Measurements from ENCODE around the gene KCNMB1.

Gene KCNMB1

DNA sequence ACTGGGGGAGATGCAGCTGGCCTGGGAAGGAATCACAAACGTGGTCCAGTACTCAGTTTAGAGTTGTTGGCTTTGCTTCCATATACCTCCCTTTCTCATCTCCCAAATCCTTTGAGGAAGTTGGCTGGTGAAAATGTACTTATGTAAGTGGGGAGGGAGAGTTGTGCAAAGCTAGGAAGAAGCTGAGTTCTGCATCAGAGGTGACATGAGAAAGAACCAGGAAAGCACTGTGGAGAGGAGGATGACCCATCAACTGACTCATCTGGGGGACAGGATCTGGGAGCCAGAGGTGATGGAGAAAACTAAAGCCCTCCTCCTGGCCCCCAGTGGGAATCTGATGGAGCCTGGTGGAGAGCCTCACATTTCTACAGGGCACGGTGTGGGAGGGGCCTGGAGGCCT, 16.2 kb downstream of the KCNMB1 start:
- H2AK5ac ChIP-seq (ENCODE audit: low read length) = no peak overlapping the region
- no peak overlapping the region for H4K8ac ChIP-seq (ENCODE audit: low read depth, low read length)
- H3K9ac ChIP-seq (ENCODE audit: low read length) = no peak overlapping the region
- H2BK15ac ChIP-seq (replicated peaks; ENCODE audit: low read depth) = no peak overlapping the region
- no peak overlapping the region for H3K23ac ChIP-seq (ENCODE audit: low read length)
- no peaks in the 10 kb centered on the region for H3K4me1 ChIP-seq (ENCODE audit: control insufficient read depth, low read depth, low read length)
- no peak overlapping the region for H2BK120ac ChIP-seq (ENCODE audit: low read depth, low read length)
- H3K79me2 ChIP-seq (ENCODE audit: control insufficient read depth, insufficient read depth, low read length) = no peaks in the 10 kb centered on the region
- no peak overlapping the region for H3K27ac ChIP-seq (ENCODE audit: low read depth, low read length)
- no peaks in the 10 kb centered on the region for H3K27me3 ChIP-seq (ENCODE audit: insufficient read depth, low read length, poor library complexity)
- no peak overlapping the region for H2BK5ac ChIP-seq (ENCODE audit: low read length)
- no peak overlapping the region for H4K5ac ChIP-seq (ENCODE audit: low read length)
- H3K79me1 ChIP-seq (ENCODE audit: low read length) = no peaks in the 10 kb centered on the region
- no peak overlapping the region for H3K18ac ChIP-seq (ENCODE audit: low read length)
- no peak overlapping the region for H3K4me3 ChIP-seq (ENCODE audit: low read length)
- H3K36me3 ChIP-seq (ENCODE audit: control insufficient read depth, insufficient read depth, low read length) = no peaks in the 10 kb centered on the region
- DNase-seq = no peak
- no CpG with 5 or more reads among the region's 2 CpGs for WGBS (ENCODE audit: extremely low coverage, insufficient coverage, low lambda C conversion rate)
- H3K4me2 ChIP-seq (ENCODE audit: low read length) = no peak overlapping the region
- H3K4ac ChIP-seq (ENCODE audit: low read depth, low read length) = no peak overlapping the region
- H3K56ac ChIP-seq (ENCODE audit: low read length) = no peak overlapping the region

DNA sequence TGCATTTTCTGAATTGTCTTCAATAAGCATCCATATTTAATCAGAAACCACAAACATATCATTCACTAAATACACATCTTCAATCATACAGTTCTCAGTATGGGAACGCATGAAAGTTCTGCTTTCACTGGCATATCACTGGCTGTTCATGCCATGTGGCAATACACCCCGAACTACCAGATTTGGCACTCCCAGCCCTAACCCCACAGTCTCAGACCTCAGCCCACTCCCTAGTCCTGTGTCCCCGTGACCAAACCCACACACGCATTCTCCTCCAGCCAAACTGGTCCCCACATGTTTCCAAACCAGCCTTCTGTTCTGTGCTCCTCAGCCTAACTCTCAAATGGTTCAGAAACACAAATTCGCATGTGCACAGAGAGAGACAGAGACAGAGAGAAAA, 20.6 kb downstream of the KCNMB1 start:
- H2AK5ac ChIP-seq (ENCODE audit: low read length) = no peak overlapping the region
- no peak overlapping the region for H2BK120ac ChIP-seq (ENCODE audit: low read depth, low read length)
- H3K56ac ChIP-seq (ENCODE audit: low read length) = no peak overlapping the region
- H2BK5ac ChIP-seq (ENCODE audit: low read length) = no peak overlapping the region
- H3K4me1 ChIP-seq (ENCODE audit: control insufficient read depth, low read depth, low read length) = no peaks in the 10 kb centered on the region
- no peaks in the 10 kb centered on the region for H3K36me3 ChIP-seq (ENCODE audit: control insufficient read depth, insufficient read depth, low read length)
- no peaks in the 10 kb centered on the region for H3K79me1 ChIP-seq (ENCODE audit: low read length)
- H3K4me3 ChIP-seq (ENCODE audit: low read length) = no peak overlapping the region
- H3K4ac ChIP-seq (ENCODE audit: low read depth, low read length) = no peak overlapping the region
- no peak overlapping the region for H4K8ac ChIP-seq (ENCODE audit: low read depth, low read length)
- H4K5ac ChIP-seq (ENCODE audit: low read length) = no peak overlapping the region
- H3K4me2 ChIP-seq (ENCODE audit: low read length) = no peak overlapping the region
- no peak overlapping the region for H3K9ac ChIP-seq (ENCODE audit: low read length)
- DNase-seq = no peak
- no peak overlapping the region for H2BK15ac ChIP-seq (replicated peaks; ENCODE audit: low read depth)
- H3K27me3 ChIP-seq (ENCODE audit: insufficient read depth, low read length, poor library complexity) = no peaks in the 10 kb centered on the region
- WGBS (ENCODE audit: extremely low coverage, insufficient coverage, low lambda C conversion rate) = no CpG with 5 or more reads among the region's 5 CpGs
- H3K79me2 ChIP-seq (ENCODE audit: control insufficient read depth, insufficient read depth, low read length) = no peaks in the 10 kb centered on the region
- no peak overlapping the region for H3K18ac ChIP-seq (ENCODE audit: low read length)
- no peak overlapping the region for H3K27ac ChIP-seq (ENCODE audit: low read depth, low read length)
- H3K23ac ChIP-seq (ENCODE audit: low read length) = no peak overlapping the region

DNA sequence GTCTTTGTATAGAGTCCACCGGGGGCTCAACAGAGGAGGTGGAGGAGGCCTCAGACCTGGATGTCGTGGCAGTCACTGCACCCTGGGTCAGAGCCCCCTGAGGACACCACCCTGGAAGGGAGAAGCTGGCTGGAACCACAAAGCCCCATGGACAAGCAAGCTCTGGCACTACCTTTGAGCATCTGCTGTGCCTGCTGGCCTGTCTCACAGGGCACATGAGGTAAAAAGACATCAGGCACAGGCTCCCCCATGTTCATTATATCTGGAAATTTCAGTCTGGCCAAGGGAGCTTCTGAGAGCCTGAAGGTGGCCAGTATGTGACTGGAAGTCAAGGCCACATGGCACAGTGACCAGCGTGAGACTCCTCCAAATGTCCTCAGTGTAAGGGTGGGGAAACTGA, 22.9 kb downstream of the KCNMB1 start:
- H2BK5ac ChIP-seq (ENCODE audit: low read length) = no peak overlapping the region
- H3K79me2 ChIP-seq (ENCODE audit: control insufficient read depth, insufficient read depth, low read length) = no peaks in the 10 kb centered on the region
- no peak for DNase-seq
- H2BK120ac ChIP-seq (ENCODE audit: low read depth, low read length) = no peak overlapping the region
- no peaks in the 10 kb centered on the region for H3K36me3 ChIP-seq (ENCODE audit: control insufficient read depth, insufficient read depth, low read length)
- no peak overlapping the region for H2BK15ac ChIP-seq (replicated peaks; ENCODE audit: low read depth)
- H2AK5ac ChIP-seq (ENCODE audit: low read length) = no peak overlapping the region
- no peak overlapping the region for H3K23ac ChIP-seq (ENCODE audit: low read length)
- H3K27ac ChIP-seq (ENCODE audit: low read depth, low read length) = no peak overlapping the region
- H3K4me3 ChIP-seq (ENCODE audit: low read length) = no peak overlapping the region
- H3K56ac ChIP-seq (ENCODE audit: low read length) = no peak overlapping the region
- H3K18ac ChIP-seq (ENCODE audit: low read length) = no peak overlapping the region
- WGBS (ENCODE audit: extremely low coverage, insufficient coverage, low lambda C conversion rate) = no CpG with 5 or more reads among the region's 3 CpGs
- H3K4me1 ChIP-seq (ENCODE audit: control insufficient read depth, low read depth, low read length) = no peaks in the 10 kb centered on the region
- no peak overlapping the region for H3K4me2 ChIP-seq (ENCODE audit: low read length)
- H3K27me3 ChIP-seq (ENCODE audit: insufficient read depth, low read length, poor library complexity) = no peaks in the 10 kb centered on the region
- no peak overlapping the region for H4K5ac ChIP-seq (ENCODE audit: low read length)
- no peak overlapping the region for H4K8ac ChIP-seq (ENCODE audit: low read depth, low read length)
- H3K9ac ChIP-seq (ENCODE audit: low read length) = no peak overlapping the region
- H3K79me1 ChIP-seq (ENCODE audit: low read length) = no peaks in the 10 kb centered on the region
- no peak overlapping the region for H3K4ac ChIP-seq (ENCODE audit: low read depth, low read length)

DNA sequence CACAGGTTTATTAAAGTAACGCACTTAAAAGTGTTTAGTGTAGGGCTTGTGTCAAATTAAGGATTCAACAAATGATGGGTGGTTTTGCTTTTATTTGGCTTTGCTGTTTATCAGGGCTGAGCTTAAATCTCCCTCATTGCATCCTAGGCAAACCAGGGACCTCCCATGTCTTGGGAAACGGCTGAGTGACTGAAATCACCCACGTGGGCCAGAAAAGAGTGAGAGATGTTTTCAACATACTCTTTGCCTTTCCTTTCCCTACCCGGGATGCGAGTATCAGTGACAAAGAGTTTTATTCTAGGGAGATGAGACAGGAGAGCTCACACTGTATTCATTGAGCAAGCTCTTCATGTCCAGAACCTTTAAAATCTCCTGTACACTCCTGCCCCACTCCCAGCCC, 23.3 kb downstream of the KCNMB1 start:
- H3K56ac ChIP-seq (ENCODE audit: low read length) = no peak overlapping the region
- DNase-seq = no peak
- no peaks in the 10 kb centered on the region for H3K79me1 ChIP-seq (ENCODE audit: low read length)
- no CpG with 5 or more reads among the region's 5 CpGs for WGBS (ENCODE audit: extremely low coverage, insufficient coverage, low lambda C conversion rate)
- H3K4me2 ChIP-seq (ENCODE audit: low read length) = no peak overlapping the region
- no peak overlapping the region for H4K5ac ChIP-seq (ENCODE audit: low read length)
- H3K4me1 ChIP-seq (ENCODE audit: control insufficient read depth, low read depth, low read length) = no peaks in the 10 kb centered on the region
- no peaks in the 10 kb centered on the region for H3K79me2 ChIP-seq (ENCODE audit: control insufficient read depth, insufficient read depth, low read length)
- H2BK15ac ChIP-seq (replicated peaks; ENCODE audit: low read depth) = no peak overlapping the region
- no peak overlapping the region for H3K4ac ChIP-seq (ENCODE audit: low read depth, low read length)
- no peak overlapping the region for H4K8ac ChIP-seq (ENCODE audit: low read depth, low read length)
- H2BK5ac ChIP-seq (ENCODE audit: low read length) = no peak overlapping the region
- no peak overlapping the region for H3K23ac ChIP-seq (ENCODE audit: low read length)
- no peak overlapping the region for H3K4me3 ChIP-seq (ENCODE audit: low read length)
- H2BK120ac ChIP-seq (ENCODE audit: low read depth, low read length) = no peak overlapping the region
- H3K27ac ChIP-seq (ENCODE audit: low read depth, low read length) = no peak overlapping the region
- no peak overlapping the region for H2AK5ac ChIP-seq (ENCODE audit: low read length)
- no peaks in the 10 kb centered on the region for H3K27me3 ChIP-seq (ENCODE audit: insufficient read depth, low read length, poor library complexity)
- no peak overlapping the region for H3K9ac ChIP-seq (ENCODE audit: low read length)
- H3K18ac ChIP-seq (ENCODE audit: low read length) = no peak overlapping the region
- H3K36me3 ChIP-seq (ENCODE audit: control insufficient read depth, insufficient read depth, low read length) = no peaks in the 10 kb centered on the region

DNA sequence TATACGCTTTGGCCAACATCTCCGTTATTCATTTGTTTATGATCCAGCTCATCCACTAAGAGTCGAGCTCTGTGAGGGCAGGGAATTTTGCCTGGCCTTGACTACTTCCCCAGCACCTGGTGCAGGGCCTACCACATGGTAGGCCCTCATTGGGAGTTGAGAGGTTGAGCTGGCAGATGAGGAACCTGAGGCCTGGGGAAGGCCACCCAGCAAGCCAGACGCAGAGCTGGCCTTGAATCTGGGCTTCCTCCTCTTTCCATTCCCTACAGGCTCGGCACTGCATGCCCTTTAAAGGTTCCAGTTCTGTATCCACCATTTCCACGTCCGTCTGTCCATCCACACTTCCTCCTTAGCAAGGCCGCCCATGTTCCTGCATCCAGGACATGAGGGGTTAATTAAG, 24.2 kb downstream of the KCNMB1 start:
- Histone ChIP-seq H3K79me1 (ENCODE audit: low read length) (no peaks in the 10 kb centered on the region), H3K4me2 (ENCODE audit: low read length) (no peak overlapping the region), H3K56ac (ENCODE audit: low read length) (no peak overlapping the region), H3K79me2 (ENCODE audit: control insufficient read depth, insufficient read depth, low read length) (no peaks in the 10 kb centered on the region), H3K27me3 (ENCODE audit: insufficient read depth, low read length, poor library complexity) (no peaks in the 10 kb centered on the region), H3K18ac (ENCODE audit: low read length) (no peak overlapping the region), H3K4me1 (ENCODE audit: control insufficient read depth, low read depth, low read length) (no peaks in the 10 kb centered on the region), H3K4me3 (ENCODE audit: low read length) (no peak overlapping the region), H2AK5ac (ENCODE audit: low read length) (no peak overlapping the region), H3K23ac (ENCODE audit: low read length) (no peak overlapping the region), H2BK120ac (ENCODE audit: low read depth, low read length) (no peak overlapping the region), H3K9ac (ENCODE audit: low read length) (no peak overlapping the region), H3K4ac (ENCODE audit: low read depth, low read length) (no peak overlapping the region), H4K5ac (ENCODE audit: low read length) (no peak overlapping the region), H2BK15ac (replicated peaks; ENCODE audit: low read depth) (no peak overlapping the region), H4K8ac (ENCODE audit: low read depth, low read length) (no peak overlapping the region), H3K36me3 (ENCODE audit: control insufficient read depth, insufficient read depth, low read length) (no peaks in the 10 kb centered on the region), H3K27ac (ENCODE audit: low read depth, low read length) (no peak overlapping the region), H2BK5ac (ENCODE audit: low read length) (no peak overlapping the region)
- WGBS (ENCODE audit: extremely low coverage, insufficient coverage, low lambda C conversion rate) = no CpG with 5 or more reads among the region's 8 CpGs
- DNase-seq = no peak

DNA sequence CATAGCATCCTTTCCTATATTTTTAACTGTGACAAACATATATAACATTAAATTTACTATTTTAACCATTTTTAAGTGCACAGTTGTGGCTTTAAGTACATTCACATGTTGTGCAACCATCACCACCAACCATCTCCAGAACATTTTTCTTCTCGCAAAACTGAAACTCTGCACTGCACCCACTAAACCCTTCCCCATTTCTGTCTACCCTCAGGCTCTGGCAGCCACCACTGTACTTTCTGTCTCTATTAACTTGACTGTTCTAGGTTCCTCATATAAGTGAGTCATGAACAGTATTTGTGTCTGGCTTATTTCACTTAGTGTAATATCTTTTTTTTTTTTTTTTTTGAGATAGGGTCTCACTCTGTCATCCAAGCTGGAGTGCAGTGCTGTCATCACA, 25.5 kb downstream of the KCNMB1 start:
- Histone ChIP-seq H4K8ac (ENCODE audit: low read depth, low read length) (no peak overlapping the region), H3K79me2 (ENCODE audit: control insufficient read depth, insufficient read depth, low read length) (no peaks in the 10 kb centered on the region), H3K36me3 (ENCODE audit: control insufficient read depth, insufficient read depth, low read length) (no peaks in the 10 kb centered on the region), H3K4me2 (ENCODE audit: low read length) (no peak overlapping the region), H3K27ac (ENCODE audit: low read depth, low read length) (no peak overlapping the region), H3K79me1 (ENCODE audit: low read length) (no peaks in the 10 kb centered on the region), H2AK5ac (ENCODE audit: low read length) (no peak overlapping the region), H4K5ac (ENCODE audit: low read length) (no peak overlapping the region), H3K27me3 (ENCODE audit: insufficient read depth, low read length, poor library complexity) (no peaks in the 10 kb centered on the region), H3K4me1 (ENCODE audit: control insufficient read depth, low read depth, low read length) (no peaks in the 10 kb centered on the region), H2BK5ac (ENCODE audit: low read length) (no peak overlapping the region), H3K56ac (ENCODE audit: low read length) (no peak overlapping the region), H3K9ac (ENCODE audit: low read length) (no peak overlapping the region), H3K18ac (ENCODE audit: low read length) (no peak overlapping the region), H3K4me3 (ENCODE audit: low read length) (no peak overlapping the region), H2BK120ac (ENCODE audit: low read depth, low read length) (no peak overlapping the region), H2BK15ac (replicated peaks; ENCODE audit: low read depth) (no peak overlapping the region), H3K4ac (ENCODE audit: low read depth, low read length) (no peak overlapping the region), H3K23ac (ENCODE audit: low read length) (no peak overlapping the region)
- no CpG with 5 or more reads among the region's 1 CpG for WGBS (ENCODE audit: extremely low coverage, insufficient coverage, low lambda C conversion rate)
- no peak for DNase-seq

All from mesendoderm (in vitro differentiated cells).